ENCODE measurements around the gene ATP4A.

ATP4A gene

DNA sequence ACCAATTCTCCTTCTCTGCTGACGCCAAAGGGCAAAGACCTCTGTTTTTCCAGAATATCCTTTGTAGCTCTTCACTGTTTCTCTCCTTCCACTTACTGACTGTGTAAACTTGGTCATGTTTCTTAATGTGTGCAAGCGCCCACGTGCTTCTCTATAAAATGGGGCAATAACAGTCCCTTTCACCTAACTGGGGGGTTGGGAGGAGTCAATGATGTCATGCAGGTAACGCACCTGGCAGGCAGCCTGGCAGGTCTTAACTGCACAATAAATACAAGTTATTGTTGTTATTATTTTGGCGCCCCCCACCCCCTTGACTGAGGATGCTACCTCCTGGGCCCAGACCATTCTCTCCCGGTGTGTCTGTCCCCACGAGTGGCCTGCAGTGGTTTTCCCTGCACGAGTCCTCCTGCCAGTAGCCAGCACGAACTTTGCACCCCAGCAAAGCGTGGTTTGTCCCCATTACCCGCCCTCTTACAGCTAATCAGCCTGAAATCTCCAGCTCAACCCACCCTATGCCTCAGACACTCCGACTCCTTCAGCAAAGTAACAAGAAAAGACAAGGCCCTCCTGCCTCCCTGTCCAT lies 40.6 kb downstream of the ATP4A start:
- TF ChIP-seq, protein P1, sequence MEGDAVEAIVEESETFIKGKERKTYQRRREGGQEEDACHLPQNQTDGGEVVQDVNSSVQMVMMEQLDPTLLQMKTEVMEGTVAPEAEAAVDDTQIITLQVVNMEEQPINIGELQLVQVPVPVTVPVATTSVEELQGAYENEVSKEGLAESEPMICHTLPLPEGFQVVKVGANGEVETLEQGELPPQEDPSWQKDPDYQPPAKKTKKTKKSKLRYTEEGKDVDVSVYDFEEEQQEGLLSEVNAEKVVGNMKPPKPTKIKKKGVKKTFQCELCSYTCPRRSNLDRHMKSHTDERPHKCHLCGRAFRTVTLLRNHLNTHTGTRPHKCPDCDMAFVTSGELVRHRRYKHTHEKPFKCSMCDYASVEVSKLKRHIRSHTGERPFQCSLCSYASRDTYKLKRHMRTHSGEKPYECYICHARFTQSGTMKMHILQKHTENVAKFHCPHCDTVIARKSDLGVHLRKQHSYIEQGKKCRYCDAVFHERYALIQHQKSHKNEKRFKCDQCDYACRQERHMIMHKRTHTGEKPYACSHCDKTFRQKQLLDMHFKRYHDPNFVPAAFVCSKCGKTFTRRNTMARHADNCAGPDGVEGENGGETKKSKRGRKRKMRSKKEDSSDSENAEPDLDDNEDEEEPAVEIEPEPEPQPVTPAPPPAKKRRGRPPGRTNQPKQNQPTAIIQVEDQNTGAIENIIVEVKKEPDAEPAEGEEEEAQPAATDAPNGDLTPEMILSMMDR (IDR thresholded peaks at IDR 0.05; ENCODE audit: insufficient read depth, low read depth, low read length, missing control alignments): no peak
- H3K4me3 ChIP-seq (ENCODE audit: low read depth, low read length): no peak overlapping the region
- DNase-seq (ENCODE audit: low read depth): no peak

DNA sequence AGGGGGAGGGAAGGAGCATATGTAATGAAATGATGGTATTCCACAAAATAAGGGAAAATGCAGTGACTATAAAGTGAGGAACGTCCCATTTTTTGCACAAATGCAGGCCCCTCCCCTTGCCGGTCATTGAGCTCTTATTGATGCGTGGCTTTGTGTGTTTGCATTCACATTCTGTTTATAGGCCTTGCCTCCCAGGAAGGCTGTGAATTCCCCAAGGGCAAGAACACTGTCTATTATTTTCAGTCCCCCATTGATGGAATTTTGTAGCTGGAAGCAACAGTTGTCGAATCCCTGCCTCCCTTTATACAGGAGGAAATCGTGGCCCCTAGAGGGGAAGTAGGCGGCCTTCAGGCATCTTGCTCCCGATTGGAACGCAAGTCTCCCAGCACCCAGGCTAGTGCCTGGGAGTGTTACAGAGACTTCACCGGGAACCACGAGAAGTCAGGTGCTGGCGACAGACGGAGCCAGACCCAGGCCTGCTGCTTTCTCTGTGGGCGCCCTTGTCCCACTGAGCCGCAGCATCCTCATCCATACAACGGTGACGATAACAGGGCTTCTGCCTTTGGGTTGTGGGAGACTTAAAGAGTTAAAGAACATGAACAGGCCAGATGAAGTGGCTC lies 42.2 kb downstream of the ATP4A start:
- no peak for DNase-seq (ENCODE audit: low read depth)
- no peak overlapping the region for H3K4me3 ChIP-seq (ENCODE audit: low read depth, low read length)
- TF ChIP-seq, protein P1 (IDR thresholded peaks at IDR 0.05; ENCODE audit: insufficient read depth, low read depth, low read length, missing control alignments): no peak

DNA sequence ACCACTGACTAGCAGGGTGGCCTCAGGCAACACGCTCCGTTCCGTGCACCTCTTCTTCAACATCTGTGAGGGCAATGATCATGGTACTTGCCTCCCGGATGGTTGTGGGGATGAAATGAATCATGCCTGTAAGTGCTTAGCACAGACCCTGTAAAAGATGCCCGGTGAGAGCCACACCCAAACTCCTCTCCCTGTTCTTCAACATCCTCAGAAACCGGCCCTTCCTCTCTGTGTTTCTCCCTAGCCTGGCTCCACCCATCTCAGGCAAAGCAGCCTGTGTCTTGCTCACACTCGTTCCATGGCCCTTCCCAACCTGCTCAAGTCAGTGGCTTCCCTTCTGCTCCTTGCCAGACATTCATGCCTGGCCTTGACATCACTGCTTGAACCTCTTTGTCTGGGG lies 44.2 kb downstream of the ATP4A start:
- no peak for DNase-seq (ENCODE audit: low read depth)
- TF ChIP-seq, protein P1 (IDR thresholded peaks at IDR 0.05; ENCODE audit: insufficient read depth, low read depth, low read length, missing control alignments): no peak

DNA sequence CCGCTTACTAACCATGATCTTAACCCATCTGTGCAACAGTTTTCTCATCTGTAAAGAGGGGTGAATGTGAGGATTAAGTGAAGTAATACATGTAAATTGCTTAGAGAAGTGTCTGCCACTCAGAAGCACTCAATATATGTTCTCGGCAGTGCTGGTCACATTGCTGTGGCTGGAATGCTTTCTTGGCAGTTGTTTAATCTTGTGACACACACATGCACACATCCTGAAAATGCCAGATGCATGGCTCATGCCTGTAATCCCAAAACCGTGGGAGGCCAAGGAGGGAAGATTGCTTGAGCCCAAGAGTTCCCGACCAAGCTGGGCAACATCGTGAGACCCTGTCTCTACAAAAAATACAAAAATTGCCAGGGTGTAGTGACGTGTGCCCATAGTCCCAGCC lies 45.1 kb downstream of the ATP4A start:
- no peak overlapping the region for H3K4me3 ChIP-seq (ENCODE audit: low read depth, low read length)
- DNase-seq (ENCODE audit: low read depth): no peak
- TF ChIP-seq, protein P1 (IDR thresholded peaks at IDR 0.05; ENCODE audit: insufficient read depth, low read depth, low read length, missing control alignments): no peak

More for the DNA sequence above, 44.2 kb downstream of the ATP4A start:
- no peak overlapping the region for H3K4me3 ChIP-seq (ENCODE audit: low read depth, low read length)

DNA sequence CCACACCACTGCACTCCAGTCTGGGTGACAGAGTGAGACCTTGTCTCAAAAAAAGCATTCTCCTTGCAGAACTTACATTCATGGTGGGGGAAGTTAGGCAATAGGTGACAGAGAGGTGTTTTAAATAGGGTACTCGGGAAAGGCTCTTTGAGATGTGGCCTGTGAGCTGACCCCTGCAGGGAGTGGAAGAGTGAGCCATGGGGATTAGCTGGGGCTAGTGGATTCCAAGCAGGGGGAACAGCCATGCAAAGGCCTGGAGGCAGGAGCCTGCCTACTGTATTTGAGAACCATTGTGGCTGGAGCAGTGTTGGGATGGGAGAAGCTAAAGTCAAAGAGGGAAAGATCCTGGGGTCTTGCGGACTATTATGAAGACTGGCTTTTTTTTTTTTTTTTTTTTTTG lies 46.1 kb downstream of the ATP4A start:
- DNase-seq (ENCODE audit: low read depth): no peak
- TF ChIP-seq, protein P1 (IDR thresholded peaks at IDR 0.05; ENCODE audit: insufficient read depth, low read depth, low read length, missing control alignments): no peak
- no peak overlapping the region for H3K4me3 ChIP-seq (ENCODE audit: low read depth, low read length)

DNA sequence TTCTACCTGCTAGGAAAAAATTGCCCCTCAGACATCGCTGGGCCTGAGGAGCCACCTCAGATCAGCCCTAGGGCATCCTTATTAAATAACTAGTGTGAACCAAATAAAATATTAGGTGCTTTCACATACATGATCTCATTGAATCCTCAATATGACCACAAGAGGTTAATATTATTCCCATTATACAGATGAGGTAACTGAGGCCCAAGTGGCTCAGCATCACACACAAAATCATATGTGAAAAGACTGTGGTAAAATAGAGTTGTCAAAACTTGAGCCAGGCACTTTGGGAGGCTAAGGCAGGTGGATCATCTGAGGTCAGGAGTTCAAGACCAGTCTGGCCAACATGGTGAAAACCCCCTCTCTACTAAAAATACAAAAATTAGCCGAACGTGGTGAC lies 47.1 kb downstream of the ATP4A start:
- TF ChIP-seq, protein P1 (IDR thresholded peaks at IDR 0.05; ENCODE audit: insufficient read depth, low read depth, low read length, missing control alignments): no peak
- no peak for DNase-seq (ENCODE audit: low read depth)
- H3K4me3 ChIP-seq (ENCODE audit: low read depth, low read length): no peak overlapping the region
